ENCODE measurements around the gene TSHZ2.

GRCh38 chr20:53281557-53282117, 309.5 kb downstream of the TSHZ2 start:
- TF ChIP-seq FOXK2 (IDR thresholded peaks at IDR 0.05) = no peak
- no peak for TF ChIP-seq FOXM1 (IDR thresholded peaks at IDR 0.05; ENCODE audit: borderline replicate concordance)
- no peak for TF ChIP-seq SP1 (IDR thresholded peaks at IDR 0.05)

All from HEK293T (cell line).